NAMALWA (cell line): Measurements from ENCODE around the gene SUDS3.
"Not testable (repeated sequence)": the region's sequence is repeated elsewhere in the genome, so short reads cannot be mapped to it uniquely, and the experiment has no call there.

Experiments
- DNase-seq: peaks from one replicate; pipeline ENCODE4 v3.0.0-alpha.2; 2015; ENCODE audit warnings: low spot score

SUDS3 gene

GRCh38 chr12:118376089-118377020 is at the start of gene SUDS3:
SUDS3 (plus strand) TSS chr12:118376555; CDS start chr12:118376692, 137 bp downstream.
- peak; percentile 91 for DNase-seq

GRCh38 chr12:118326991-118327390 is 49.4 kb upstream of the SUDS3 start:
- no peak for DNase-seq

GRCh38 chr12:118327391-118327790 is 49.0 kb upstream of the SUDS3 start:
- DNase-seq = no peak

- DNase-seq = no peak
Observed at GRCh38 chr12:118328486-118329330, 47.6 kb upstream of the SUDS3 start.

- peak; percentile 81 for DNase-seq
Observed at GRCh38 chr12:118330421-118331018, 45.8 kb upstream of the SUDS3 start.

- DNase-seq = no peak
Observed at GRCh38 chr12:118332511-118332910, 43.8 kb upstream of the SUDS3 start.

GRCh38 chr12:118334241-118334640 is 42.1 kb upstream of the SUDS3 start:
- DNase-seq = no peak

- DNase-seq = no peak
Observed at GRCh38 chr12:118334939-118335567, 41.3 kb upstream of the SUDS3 start.

- no peak for DNase-seq
Observed at GRCh38 chr12:118336123-118336522, 40.2 kb upstream of the SUDS3 start.

GRCh38 chr12:118337194-118337838 is 39.0 kb upstream of the SUDS3 start:
- no peak for DNase-seq

- no peak for DNase-seq
Observed at GRCh38 chr12:118342090-118342489, 34.3 kb upstream of the SUDS3 start.

- no peak for DNase-seq
Observed at GRCh38 chr12:118344829-118345228, 31.5 kb upstream of the SUDS3 start.

- DNase-seq = no peak
Observed at GRCh38 chr12:118345355-118345754, 31.0 kb upstream of the SUDS3 start.

- peak; percentile 39 for DNase-seq
Observed at GRCh38 chr12:118346895-118347294, 29.5 kb upstream of the SUDS3 start.

GRCh38 chr12:118347916-118348315 is 28.4 kb upstream of the SUDS3 start:
- DNase-seq = no peak

- DNase-seq = no peak
Observed at GRCh38 chr12:118350908-118351559, 25.3 kb upstream of the SUDS3 start.

GRCh38 chr12:118353721-118354120 is 22.6 kb upstream of the SUDS3 start:
- DNase-seq = no peak

- not testable (repeated sequence) for DNase-seq
Observed at GRCh38 chr12:118354503-118354902, 21.9 kb upstream of the SUDS3 start.

- no peak for DNase-seq
Observed at GRCh38 chr12:118354903-118355302, 21.5 kb upstream of the SUDS3 start.

- DNase-seq = no peak
Observed at GRCh38 chr12:118355843-118356242, 20.5 kb upstream of the SUDS3 start.

- DNase-seq = no peak
Observed at GRCh38 chr12:118356809-118357256, 19.5 kb upstream of the SUDS3 start.
